GM13977 (cell line): ENCODE results near the gene EMP3.

Source experiments
- DNase-seq: peaks from one replicate; pipeline ENCODE4 v3.0.0; 2012; ENCODE audit warnings: low spot score
- in situ Hi-C: fragments of 300-500 bp; cut with MboI; formaldehyde crosslinking; loops from one replicate; pipeline ENCODE4 v1.12.0; 2022; ENCODE audit warnings: low sequenced_read_pairs, low pct_unique_long_range_greater_than_20kb, mixed read lengths, inconsistent platforms; ENCODE audit not compliant: unreplicated experiment
- TF ChIP-seq, protein P1 (sequence below): IDR thresholded peaks from 2 replicates; pipeline ENCODE4 v1.5.1; 2012; ENCODE audit warnings: mild to moderate bottlenecking, control low read depth; ENCODE audit not compliant: insufficient read depth; ENCODE audit errors: extremely low read depth, missing control alignments

EMP3 gene

GRCh38 chr19:48342414-48342738 is 17.0 kb downstream of the EMP3 start:
- in situ Hi-C loops: no loop called here
- DNase-seq: no peak
- TF ChIP-seq, protein P1, sequence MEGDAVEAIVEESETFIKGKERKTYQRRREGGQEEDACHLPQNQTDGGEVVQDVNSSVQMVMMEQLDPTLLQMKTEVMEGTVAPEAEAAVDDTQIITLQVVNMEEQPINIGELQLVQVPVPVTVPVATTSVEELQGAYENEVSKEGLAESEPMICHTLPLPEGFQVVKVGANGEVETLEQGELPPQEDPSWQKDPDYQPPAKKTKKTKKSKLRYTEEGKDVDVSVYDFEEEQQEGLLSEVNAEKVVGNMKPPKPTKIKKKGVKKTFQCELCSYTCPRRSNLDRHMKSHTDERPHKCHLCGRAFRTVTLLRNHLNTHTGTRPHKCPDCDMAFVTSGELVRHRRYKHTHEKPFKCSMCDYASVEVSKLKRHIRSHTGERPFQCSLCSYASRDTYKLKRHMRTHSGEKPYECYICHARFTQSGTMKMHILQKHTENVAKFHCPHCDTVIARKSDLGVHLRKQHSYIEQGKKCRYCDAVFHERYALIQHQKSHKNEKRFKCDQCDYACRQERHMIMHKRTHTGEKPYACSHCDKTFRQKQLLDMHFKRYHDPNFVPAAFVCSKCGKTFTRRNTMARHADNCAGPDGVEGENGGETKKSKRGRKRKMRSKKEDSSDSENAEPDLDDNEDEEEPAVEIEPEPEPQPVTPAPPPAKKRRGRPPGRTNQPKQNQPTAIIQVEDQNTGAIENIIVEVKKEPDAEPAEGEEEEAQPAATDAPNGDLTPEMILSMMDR: no peak

DNA sequence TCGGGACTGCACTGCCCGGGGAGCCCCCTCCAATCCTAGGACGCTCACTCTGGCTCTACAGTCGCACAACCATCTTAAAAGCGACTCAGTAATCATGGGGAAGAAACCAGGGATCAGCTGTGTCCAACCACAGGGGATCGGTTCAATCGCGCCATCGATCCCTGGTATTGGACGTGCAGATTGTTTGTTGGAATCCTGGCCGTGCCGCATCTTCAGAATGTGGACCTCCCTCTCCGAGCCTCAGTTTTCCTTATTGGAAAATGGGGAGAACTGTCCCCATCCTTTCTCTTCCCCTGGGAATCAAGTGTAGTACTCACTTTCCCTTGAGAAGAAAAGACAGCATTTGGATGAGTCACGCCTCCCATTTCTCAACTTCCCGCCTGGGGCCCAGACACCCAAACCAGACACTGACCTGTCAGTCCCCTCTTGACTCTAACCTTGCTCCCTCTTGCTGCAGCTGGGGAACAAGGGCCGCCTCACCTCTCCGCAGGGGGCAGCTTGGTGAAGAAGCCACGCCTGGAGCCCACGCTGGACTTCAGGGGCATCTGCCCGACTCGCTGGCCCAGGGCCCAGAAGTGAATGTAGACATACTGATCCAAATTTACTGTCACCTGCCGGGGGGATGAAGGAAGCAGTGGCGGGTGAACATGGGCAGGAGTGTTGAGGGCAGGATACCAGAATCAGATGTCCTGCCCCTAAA is 17.6 kb downstream of the EMP3 start:
- in situ Hi-C loops: no loop called here
- DNase-seq: no peak
- TF ChIP-seq, protein P1: no peak

DNA sequence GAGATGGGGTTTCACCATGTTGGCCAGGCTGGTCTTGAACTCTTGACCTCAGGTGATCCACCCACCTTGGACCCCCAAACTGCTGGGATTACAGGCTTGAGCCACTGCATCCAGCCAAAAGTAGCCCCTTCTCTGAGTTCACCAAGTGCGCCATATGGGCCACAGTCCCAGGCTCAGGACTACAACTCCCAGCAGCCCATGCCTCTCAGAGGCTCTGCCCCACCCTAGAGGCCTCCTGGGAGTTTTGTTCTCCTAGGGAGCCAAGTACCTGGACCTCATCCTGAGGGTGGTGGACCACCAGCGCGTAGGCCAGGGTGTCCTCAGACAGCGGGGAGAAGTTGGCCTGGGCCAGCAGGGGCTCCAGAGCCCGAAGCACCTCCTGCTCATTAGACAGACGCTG is 19.5 kb downstream of the EMP3 start:
- TF ChIP-seq, protein P1: no peak
- DNase-seq: no peak
- in situ Hi-C loops: no loop called here

- no peak for DNase-seq
- in situ Hi-C loops: no loop called here
- TF ChIP-seq, protein P1: no peak
Observed at GRCh38 chr19:48346191-48346590, 20.8 kb downstream of the EMP3 start.

DNA sequence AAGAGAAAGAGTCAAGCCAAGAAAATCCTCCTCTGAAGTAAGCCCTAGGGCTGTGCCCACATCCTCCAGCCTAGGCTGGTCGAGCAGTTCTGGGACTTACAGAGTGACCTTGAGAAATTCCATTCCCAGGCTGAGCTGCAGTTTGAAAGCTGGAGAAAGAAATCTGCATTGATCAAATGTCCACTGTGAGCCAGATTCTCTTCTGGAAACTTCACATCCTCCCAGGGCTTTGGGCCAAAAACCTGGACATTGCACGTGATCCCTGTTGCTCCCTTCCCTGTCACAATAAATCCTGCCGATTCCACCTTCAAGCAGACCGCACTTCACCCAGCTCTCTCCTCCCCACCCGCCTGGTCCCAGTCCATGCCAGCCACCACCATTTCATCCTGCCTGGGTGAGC is 22.7 kb downstream of the EMP3 start:
- no peak for DNase-seq
- TF ChIP-seq, protein P1: no peak
- in situ Hi-C loops: no loop called here

- TF ChIP-seq, protein P1: no peak
- in situ Hi-C loops: no loop called here
- no peak for DNase-seq
Observed at GRCh38 chr19:48348737-48349136, 23.4 kb downstream of the EMP3 start.
